Right hindlimb (tissue), 1 donor: ENCODE measurements around the gene TNFRSF13B.
"Not testable (repeated sequence)": the region's sequence is repeated elsewhere in the genome, so short reads cannot be mapped to it uniquely, and the experiment has no call there.

Experiments used
- DNase-seq: peaks from one replicate; pipeline ENCODE4 v3.0.0-alpha.2; 2018

The TNFRSF13B gene

GRCh38 chr17:17004251-17004996 is 32.5 kb upstream of the TNFRSF13B start:
- no peak for DNase-seq

GRCh38 chr17:17002731-17003715 is 31.1 kb upstream of the TNFRSF13B start:
- DNase-seq: not testable (repeated sequence)

- DNase-seq: peak; percentile 79
Measured at GRCh38 chr17:17001874-17002520, 30.1 kb upstream of the TNFRSF13B start.

- DNase-seq: no peak
Measured at GRCh38 chr17:17001076-17001777, 29.3 kb upstream of the TNFRSF13B start.

- DNase-seq: no peak
Measured at GRCh38 chr17:16999931-17000625, 28.2 kb upstream of the TNFRSF13B start.

GRCh38 chr17:16997514-16998429 is 25.9 kb upstream of the TNFRSF13B start:
- no peak for DNase-seq

GRCh38 chr17:16996726-16997125 is 24.8 kb upstream of the TNFRSF13B start:
- DNase-seq: not testable (repeated sequence)

- DNase-seq: no peak
Measured at GRCh38 chr17:16995930-16996329, 24.0 kb upstream of the TNFRSF13B start.

GRCh38 chr17:16994631-16995030 is 22.7 kb upstream of the TNFRSF13B start:
- DNase-seq: no peak

GRCh38 chr17:16991349-16992009 is 19.6 kb upstream of the TNFRSF13B start:
- peak; percentile 82 for DNase-seq

- no peak for DNase-seq
Measured at GRCh38 chr17:16989953-16990860, 18.3 kb upstream of the TNFRSF13B start.

- DNase-seq: no peak
Measured at GRCh38 chr17:16989230-16989952, 17.5 kb upstream of the TNFRSF13B start.

- no peak for DNase-seq
Measured at GRCh38 chr17:16988749-16989229, 16.9 kb upstream of the TNFRSF13B start.

- DNase-seq: peak; percentile 81
Measured at GRCh38 chr17:16987830-16988601, 16.1 kb upstream of the TNFRSF13B start.

- DNase-seq: no peak
Measured at GRCh38 chr17:16987066-16987829, 15.3 kb upstream of the TNFRSF13B start.

GRCh38 chr17:16986391-16986790 is 14.5 kb upstream of the TNFRSF13B start:
- DNase-seq: no peak

- DNase-seq: no peak
Measured at GRCh38 chr17:16981928-16982327, 10.0 kb upstream of the TNFRSF13B start.
